ENCODE data around the gene SDHC.

- TF ChIP-seq EZH2 (IDR thresholded peaks at IDR 0.05), result no peak
- TF ChIP-seq POLR2AphosphoS5 (IDR thresholded peaks at IDR 0.05; ENCODE audit: borderline replicate concordance, low read depth, low read length), result no peak
These were observed 40.8 kb upstream of the SDHC start for GRCh38 chr1:161273402-161273801.
